Measurements from ENCODE around the gene DIDO1. TPM values are rescaled to one million over a fixed set of nuclear protein-coding genes. Genes with fewer than 3 reads are reported as not detected.

The DIDO1 gene
- total and polyA plus RNA-seq, 9 donors, result 35.0 to 42.0 (median 38.2) TPM

GRCh38 chr20:62843656-62844055 lies 82.6 kb downstream of the DIDO1 start:
- H3K36me3 ChIP-seq (ENCODE audit: control insufficient read depth, insufficient read depth, low read length), result peaks cover 6% of the 10 kb centered on the region
- no peak for DNase-seq
- H3K9me3 ChIP-seq (replicated peaks; ENCODE audit: control insufficient read depth, low read depth, low read length), result no peaks in the 10 kb centered on the region
- H3K4me1 ChIP-seq (ENCODE audit: control insufficient read depth, insufficient read depth, low read length), result peaks cover 8% of the 10 kb centered on the region
- H3K4me3 ChIP-seq (ENCODE audit: low read length), result no peak overlapping the region
- no peak overlapping the region for H3K27ac ChIP-seq (ENCODE audit: low read length)
- H3K27me3 ChIP-seq (ENCODE audit: control insufficient read depth, insufficient read depth, low read length), result peaks cover 6% of the 10 kb centered on the region
- 88% methylated on average over 8 of the region's 10 CpGs for WGBS (ENCODE audit: insufficient coverage)

- Histone ChIP-seq H3K9me3 (replicated peaks; ENCODE audit: control insufficient read depth, low read depth, low read length) (no peaks in the 10 kb centered on the region), H3K36me3 (ENCODE audit: control insufficient read depth, insufficient read depth, low read length) (peaks cover 6% of the 10 kb centered on the region), H3K4me1 (ENCODE audit: control insufficient read depth, insufficient read depth, low read length) (peaks cover 3% of the 10 kb centered on the region), H3K4me3 (ENCODE audit: low read length) (no peak overlapping the region), H3K27me3 (ENCODE audit: control insufficient read depth, insufficient read depth, low read length) (peaks cover 9% of the 10 kb centered on the region), H3K27ac (ENCODE audit: low read length) (no peak overlapping the region)
- no peak for DNase-seq
- 80% methylated on average over 14 of the region's 16 CpGs for WGBS (ENCODE audit: insufficient coverage)
Measured at GRCh38 chr20:62841705-62842212, 84.5 kb downstream of the DIDO1 start.

- Histone ChIP-seq H3K27me3 (ENCODE audit: control insufficient read depth, insufficient read depth, low read length) (peaks cover 18% of the 10 kb centered on the region), H3K4me1 (ENCODE audit: control insufficient read depth, insufficient read depth, low read length) (peaks cover 9% of the 10 kb centered on the region), H3K36me3 (ENCODE audit: control insufficient read depth, insufficient read depth, low read length) (peaks cover 3% of the 10 kb centered on the region), H3K9me3 (replicated peaks; ENCODE audit: control insufficient read depth, low read depth, low read length) (no peaks in the 10 kb centered on the region), H3K4me3 (ENCODE audit: low read length) (no peak overlapping the region), H3K27ac (ENCODE audit: low read length) (no peak overlapping the region)
- no peak for DNase-seq
- WGBS (ENCODE audit: insufficient coverage), result 46% methylated on average over 34 of the region's 45 CpGs
Measured at GRCh38 chr20:62840244-62841197, 85.8 kb downstream of the DIDO1 start.

- H3K27ac ChIP-seq (ENCODE audit: low read length), result no peak overlapping the region
- H3K4me3 ChIP-seq (ENCODE audit: low read length), result no peak overlapping the region
- WGBS (ENCODE audit: insufficient coverage), result 87% methylated on average over 7 of the region's 11 CpGs
- H3K36me3 ChIP-seq (ENCODE audit: control insufficient read depth, insufficient read depth, low read length), result no peaks in the 10 kb centered on the region
- peaks cover 9% of the 10 kb centered on the region for H3K4me1 ChIP-seq (ENCODE audit: control insufficient read depth, insufficient read depth, low read length)
- H3K9me3 ChIP-seq (replicated peaks; ENCODE audit: control insufficient read depth, low read depth, low read length), result no peaks in the 10 kb centered on the region
- DNase-seq, result no peak
- H3K27me3 ChIP-seq (ENCODE audit: control insufficient read depth, insufficient read depth, low read length), result peaks cover 24% of the 10 kb centered on the region
Measured at GRCh38 chr20:62839816-62840215, 86.5 kb downstream of the DIDO1 start.

- WGBS (ENCODE audit: insufficient coverage), result 100% methylated on average over 4 of the region's 8 CpGs
- Histone ChIP-seq H3K27me3 (ENCODE audit: control insufficient read depth, insufficient read depth, low read length) (peaks cover 24% of the 10 kb centered on the region), H3K4me3 (ENCODE audit: low read length) (no peak overlapping the region), H3K27ac (ENCODE audit: low read length) (no peak overlapping the region), H3K4me1 (ENCODE audit: control insufficient read depth, insufficient read depth, low read length) (peaks cover 9% of the 10 kb centered on the region), H3K36me3 (ENCODE audit: control insufficient read depth, insufficient read depth, low read length) (no peaks in the 10 kb centered on the region), H3K9me3 (replicated peaks; ENCODE audit: control insufficient read depth, low read depth, low read length) (no peaks in the 10 kb centered on the region)
- no peak for DNase-seq
Measured at GRCh38 chr20:62839261-62839660, 87.0 kb downstream of the DIDO1 start.

- Histone ChIP-seq H3K36me3 (ENCODE audit: control insufficient read depth, insufficient read depth, low read length) (no peaks in the 10 kb centered on the region), H3K9me3 (replicated peaks; ENCODE audit: control insufficient read depth, low read depth, low read length) (no peaks in the 10 kb centered on the region), H3K27ac (ENCODE audit: low read length) (no peak overlapping the region), H3K27me3 (ENCODE audit: control insufficient read depth, insufficient read depth, low read length) (peaks cover 24% of the 10 kb centered on the region), H3K4me3 (ENCODE audit: low read length) (no peak overlapping the region), H3K4me1 (ENCODE audit: control insufficient read depth, insufficient read depth, low read length) (peaks cover 9% of the 10 kb centered on the region)
- DNase-seq, result no peak
- 75% methylated on average over 21 of the region's 27 CpGs for WGBS (ENCODE audit: insufficient coverage)
Measured at GRCh38 chr20:62838128-62838891, 88.0 kb downstream of the DIDO1 start.

- no peaks in the 10 kb centered on the region for H3K9me3 ChIP-seq (replicated peaks; ENCODE audit: control insufficient read depth, low read depth, low read length)
- WGBS (ENCODE audit: insufficient coverage), result 94% methylated on average over 4 of the region's 8 CpGs
- no peak overlapping the region for H3K4me3 ChIP-seq (ENCODE audit: low read length)
- no peak for DNase-seq
- no peak overlapping the region for H3K27ac ChIP-seq (ENCODE audit: low read length)
- no peaks in the 10 kb centered on the region for H3K36me3 ChIP-seq (ENCODE audit: control insufficient read depth, insufficient read depth, low read length)
- peaks cover 11% of the 10 kb centered on the region for H3K4me1 ChIP-seq (ENCODE audit: control insufficient read depth, insufficient read depth, low read length)
- H3K27me3 ChIP-seq (ENCODE audit: control insufficient read depth, insufficient read depth, low read length), result peaks cover 24% of the 10 kb centered on the region
Measured at GRCh38 chr20:62837790-62838127, 88.5 kb downstream of the DIDO1 start.

- Histone ChIP-seq H3K9me3 (replicated peaks; ENCODE audit: control insufficient read depth, low read depth, low read length) (no peaks in the 10 kb centered on the region), H3K4me1 (ENCODE audit: control insufficient read depth, insufficient read depth, low read length) (peaks cover 19% of the 10 kb centered on the region)
- DNase-seq, result no peak
Measured at GRCh38 chr20:62836967-62837490, 89.3 kb downstream of the DIDO1 start.

GRCh38 chr20:62835931-62836861 lies 90.1 kb downstream of the DIDO1 start:
- peak; percentile 61 for DNase-seq
- 48% methylated on average over 50 of the region's 52 CpGs for WGBS (ENCODE audit: insufficient coverage)
- Histone ChIP-seq H3K9me3 (replicated peaks; ENCODE audit: control insufficient read depth, low read depth, low read length) (no peaks in the 10 kb centered on the region), H3K27ac (ENCODE audit: low read length) (peak overlapping the region; percentile 1), H3K4me3 (ENCODE audit: low read length) (peak overlapping the region; percentile 8), H3K27me3 (ENCODE audit: control insufficient read depth, insufficient read depth, low read length) (peaks cover 24% of the 10 kb centered on the region), H3K36me3 (ENCODE audit: control insufficient read depth, insufficient read depth, low read length) (no peaks in the 10 kb centered on the region), H3K4me1 (ENCODE audit: control insufficient read depth, insufficient read depth, low read length) (peaks cover 19% of the 10 kb centered on the region)

More at GRCh38 chr20:62836967-62837490, 89.3 kb downstream of the DIDO1 start:
- no peaks in the 10 kb centered on the region for H3K36me3 ChIP-seq (ENCODE audit: control insufficient read depth, insufficient read depth, low read length)
- WGBS (ENCODE audit: insufficient coverage), result 91% methylated on average over 17 of the region's 19 CpGs
- no peak overlapping the region for H3K4me3 ChIP-seq (ENCODE audit: low read length)
- peaks cover 24% of the 10 kb centered on the region for H3K27me3 ChIP-seq (ENCODE audit: control insufficient read depth, insufficient read depth, low read length)
- no peak overlapping the region for H3K27ac ChIP-seq (ENCODE audit: low read length)

All from muscle of leg (tissue), 11 donors.